K562 (cell line): Measurements from ENCODE around the gene HOXC4. TPM values are rescaled to one million over a fixed set of nuclear protein-coding genes. Genes with fewer than 3 reads are reported as not detected.

ENCODE experiments used
- BCL6 ChIP-seq: fragments of 250-450 bp; sonication (Bioruptor Pico); IDR thresholded peaks from 2 replicates; pipeline ENCODE4 v1.4.0; 2020
- CXXC5 ChIP-seq: fragments of 250-450 bp; sonication (Bioruptor Pico); IDR thresholded peaks from 2 replicates; pipeline ENCODE4 v1.8.0; 2022; ENCODE audit warnings: inconsistent platforms, mild to moderate bottlenecking, moderate library complexity
- HDAC3 ChIP-seq: fragments of 450-650 bp; IDR thresholded peaks from 2 replicates; pipeline ENCODE4 v1.6.1; 2018; ENCODE audit warnings: borderline replicate concordance, mild to moderate bottlenecking, moderate library complexity; ENCODE audit not compliant: partially characterized antibody
- KAT8 ChIP-seq: fragments of 450-650 bp; IDR thresholded peaks from 2 replicates; pipeline ENCODE4 v1.6.1; 2016; ENCODE audit warnings: low read depth, mild to moderate bottlenecking
- MTA1 ChIP-seq: fragments of 450-650 bp; IDR thresholded peaks from 2 replicates; pipeline ENCODE4 v1.6.1; 2017; ENCODE audit warnings: borderline replicate concordance
- MTA3 ChIP-seq: fragments of 450-650 bp; formaldehyde crosslinking; IDR thresholded peaks from 2 replicates; pipeline ENCODE4 v1.6.1; 2017; ENCODE audit warnings: mild to moderate bottlenecking, borderline replicate concordance
- SUPT5H ChIP-seq: fragments of 450-650 bp; IDR thresholded peaks from 2 replicates; pipeline ENCODE4 v1.6.1; 2016
- ZBTB7A ChIP-seq: IDR thresholded peaks from 2 replicates; pipeline ENCODE4 v1.6.1; 2011; ENCODE audit warnings: low read depth, mild to moderate bottlenecking, low read length, moderate library complexity, borderline replicate concordance; ENCODE audit not compliant: control insufficient read depth
- polyA plus RNA-seq, 8 experiments: library from polyadenylated mRNA; depleted of rRNA in 4 of 8; stranded (reverse) in 5 of 8; unstranded in 3 of 8; fragments of >200 nt; fragmentation: Nextera tagmentation in 2 of 8; fragmentation: Illumina TruSeq in 1 of 8; extraction: Ambion mirVana in 2 of 8; extraction: Trizol in 1 of 8; gene quantifications; 2 replicates each; pipeline versions ENCODE4 v1.2.1 to v1.2.3, GENCODE V29; 2011 to 2014; ENCODE audit warnings: inconsistent platforms in 1 of 8, missing spikeins in 1 of 8
- total RNA-seq, 7 experiments: library from RNA; depleted of rRNA in 6 of 7; stranded (reverse); fragments of >200 nt in 6 of 7; fragmentation: Illumina TruSeq in 2 of 7; extraction: Trizol in 2 of 7; gene quantifications; 2 replicates each; pipeline versions ENCODE4 v1.2.1 to v1.2.3, GENCODE V29; 2011 to 2021; ENCODE audit warnings: low replicate concordance in 1 of 7
- TF ChIP-seq, protein P1 (sequence below), 2 experiments: fragments of 150-350 bp in 1 of 2; IDR thresholded peaks; 2 replicates each; pipeline ENCODE4 v1.6.1; 2012 to 2016; ENCODE audit warnings: low read depth in 2 of 2, low read length in 2 of 2, mild to moderate bottlenecking in 1 of 2, moderate library complexity in 1 of 2
- TF ChIP-seq, protein P2 (sequence below): fragments of 250-450 bp; sonication (Bioruptor Pico); IDR thresholded peaks from 2 replicates; pipeline ENCODE4 v1.8.0; 2022; ENCODE audit warnings: inconsistent platforms, mild to moderate bottlenecking, moderate library complexity, borderline replicate concordance
- TF ChIP-seq, protein P3 (sequence below): conservative IDR thresholded peaks from 2 replicates; pipeline ENCODE4 v1.6.1; 2011; ENCODE audit warnings: low read depth, mild to moderate bottlenecking, low read length; ENCODE audit not compliant: control insufficient read depth
- TF ChIP-seq, protein P4 (sequence below): fragments of 450-650 bp; IDR thresholded peaks from 2 replicates; pipeline ENCODE4 v1.6.1; 2016; ENCODE audit warnings: low read depth

HOXC4 gene
- total and polyA plus RNA-seq, 9 of the 15 experiments (the other 6 are each of a cell fraction or from before 2014, with no cell fraction given), result 0.06 to 1.5 (median 0.44) TPM; not detected in 1

DNA sequence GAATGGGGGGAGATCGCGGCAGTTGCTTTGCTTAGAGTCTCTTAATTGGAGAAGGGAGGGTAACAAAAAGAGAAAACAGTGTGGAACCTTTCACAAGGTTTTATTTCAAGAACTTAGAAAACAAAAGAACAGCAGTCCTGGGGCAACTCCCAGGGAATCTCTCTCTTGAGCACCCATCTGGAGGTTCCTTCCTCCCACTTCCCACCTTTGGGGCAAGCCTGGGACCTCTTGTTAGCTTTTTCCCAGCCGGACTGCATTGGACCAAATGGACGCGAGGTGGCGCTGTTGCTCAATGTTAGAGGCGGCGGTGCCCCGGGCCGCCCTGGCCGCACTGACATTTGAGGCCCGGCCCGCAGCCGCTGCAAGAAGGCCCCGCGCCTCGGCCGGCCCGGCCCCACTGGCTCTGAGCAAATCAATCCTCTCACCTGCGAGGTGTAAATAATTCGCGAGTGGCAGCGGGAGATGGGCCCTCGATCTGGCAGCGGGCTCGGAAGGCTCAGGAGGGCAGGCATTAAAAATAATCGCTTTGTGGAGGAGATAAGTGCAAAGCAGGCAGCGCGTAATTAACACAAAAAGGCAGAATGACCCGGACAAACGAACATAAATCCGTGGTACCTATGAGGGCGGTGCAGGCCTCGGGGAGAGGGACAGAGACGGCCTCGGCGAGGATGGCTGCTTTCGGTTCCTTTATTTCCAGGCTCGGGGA, 47.6 kb upstream of the HOXC4 start (continued):
- TF ChIP-seq, protein P1, sequence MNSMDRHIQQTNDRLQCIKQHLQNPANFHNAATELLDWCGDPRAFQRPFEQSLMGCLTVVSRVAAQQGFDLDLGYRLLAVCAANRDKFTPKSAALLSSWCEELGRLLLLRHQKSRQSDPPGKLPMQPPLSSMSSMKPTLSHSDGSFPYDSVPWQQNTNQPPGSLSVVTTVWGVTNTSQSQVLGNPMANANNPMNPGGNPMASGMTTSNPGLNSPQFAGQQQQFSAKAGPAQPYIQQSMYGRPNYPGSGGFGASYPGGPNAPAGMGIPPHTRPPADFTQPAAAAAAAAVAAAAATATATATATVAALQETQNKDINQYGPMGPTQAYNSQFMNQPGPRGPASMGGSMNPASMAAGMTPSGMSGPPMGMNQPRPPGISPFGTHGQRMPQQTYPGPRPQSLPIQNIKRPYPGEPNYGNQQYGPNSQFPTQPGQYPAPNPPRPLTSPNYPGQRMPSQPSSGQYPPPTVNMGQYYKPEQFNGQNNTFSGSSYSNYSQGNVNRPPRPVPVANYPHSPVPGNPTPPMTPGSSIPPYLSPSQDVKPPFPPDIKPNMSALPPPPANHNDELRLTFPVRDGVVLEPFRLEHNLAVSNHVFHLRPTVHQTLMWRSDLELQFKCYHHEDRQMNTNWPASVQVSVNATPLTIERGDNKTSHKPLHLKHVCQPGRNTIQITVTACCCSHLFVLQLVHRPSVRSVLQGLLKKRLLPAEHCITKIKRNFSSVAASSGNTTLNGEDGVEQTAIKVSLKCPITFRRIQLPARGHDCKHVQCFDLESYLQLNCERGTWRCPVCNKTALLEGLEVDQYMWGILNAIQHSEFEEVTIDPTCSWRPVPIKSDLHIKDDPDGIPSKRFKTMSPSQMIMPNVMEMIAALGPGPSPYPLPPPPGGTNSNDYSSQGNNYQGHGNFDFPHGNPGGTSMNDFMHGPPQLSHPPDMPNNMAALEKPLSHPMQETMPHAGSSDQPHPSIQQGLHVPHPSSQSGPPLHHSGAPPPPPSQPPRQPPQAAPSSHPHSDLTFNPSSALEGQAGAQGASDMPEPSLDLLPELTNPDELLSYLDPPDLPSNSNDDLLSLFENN (IDR thresholded peaks at IDR 0.05; ENCODE audit: low read depth in 2 of 2, low read length in 2 of 2), result no peak
- TF ChIP-seq, protein P2, sequence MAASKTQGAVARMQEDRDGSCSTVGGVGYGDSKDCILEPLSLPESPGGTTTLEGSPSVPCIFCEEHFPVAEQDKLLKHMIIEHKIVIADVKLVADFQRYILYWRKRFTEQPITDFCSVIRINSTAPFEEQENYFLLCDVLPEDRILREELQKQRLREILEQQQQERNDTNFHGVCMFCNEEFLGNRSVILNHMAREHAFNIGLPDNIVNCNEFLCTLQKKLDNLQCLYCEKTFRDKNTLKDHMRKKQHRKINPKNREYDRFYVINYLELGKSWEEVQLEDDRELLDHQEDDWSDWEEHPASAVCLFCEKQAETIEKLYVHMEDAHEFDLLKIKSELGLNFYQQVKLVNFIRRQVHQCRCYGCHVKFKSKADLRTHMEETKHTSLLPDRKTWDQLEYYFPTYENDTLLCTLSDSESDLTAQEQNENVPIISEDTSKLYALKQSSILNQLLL, result no peak
- TF ChIP-seq CXXC5 (CRISPR knock-in tag), result peak; percentile 52; the same call in 1 of the 2 replicates
- TF ChIP-seq, protein P3, sequence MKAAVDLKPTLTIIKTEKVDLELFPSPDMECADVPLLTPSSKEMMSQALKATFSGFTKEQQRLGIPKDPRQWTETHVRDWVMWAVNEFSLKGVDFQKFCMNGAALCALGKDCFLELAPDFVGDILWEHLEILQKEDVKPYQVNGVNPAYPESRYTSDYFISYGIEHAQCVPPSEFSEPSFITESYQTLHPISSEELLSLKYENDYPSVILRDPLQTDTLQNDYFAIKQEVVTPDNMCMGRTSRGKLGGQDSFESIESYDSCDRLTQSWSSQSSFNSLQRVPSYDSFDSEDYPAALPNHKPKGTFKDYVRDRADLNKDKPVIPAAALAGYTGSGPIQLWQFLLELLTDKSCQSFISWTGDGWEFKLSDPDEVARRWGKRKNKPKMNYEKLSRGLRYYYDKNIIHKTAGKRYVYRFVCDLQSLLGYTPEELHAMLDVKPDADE, result no peak
- TF ChIP-seq, protein P4, sequence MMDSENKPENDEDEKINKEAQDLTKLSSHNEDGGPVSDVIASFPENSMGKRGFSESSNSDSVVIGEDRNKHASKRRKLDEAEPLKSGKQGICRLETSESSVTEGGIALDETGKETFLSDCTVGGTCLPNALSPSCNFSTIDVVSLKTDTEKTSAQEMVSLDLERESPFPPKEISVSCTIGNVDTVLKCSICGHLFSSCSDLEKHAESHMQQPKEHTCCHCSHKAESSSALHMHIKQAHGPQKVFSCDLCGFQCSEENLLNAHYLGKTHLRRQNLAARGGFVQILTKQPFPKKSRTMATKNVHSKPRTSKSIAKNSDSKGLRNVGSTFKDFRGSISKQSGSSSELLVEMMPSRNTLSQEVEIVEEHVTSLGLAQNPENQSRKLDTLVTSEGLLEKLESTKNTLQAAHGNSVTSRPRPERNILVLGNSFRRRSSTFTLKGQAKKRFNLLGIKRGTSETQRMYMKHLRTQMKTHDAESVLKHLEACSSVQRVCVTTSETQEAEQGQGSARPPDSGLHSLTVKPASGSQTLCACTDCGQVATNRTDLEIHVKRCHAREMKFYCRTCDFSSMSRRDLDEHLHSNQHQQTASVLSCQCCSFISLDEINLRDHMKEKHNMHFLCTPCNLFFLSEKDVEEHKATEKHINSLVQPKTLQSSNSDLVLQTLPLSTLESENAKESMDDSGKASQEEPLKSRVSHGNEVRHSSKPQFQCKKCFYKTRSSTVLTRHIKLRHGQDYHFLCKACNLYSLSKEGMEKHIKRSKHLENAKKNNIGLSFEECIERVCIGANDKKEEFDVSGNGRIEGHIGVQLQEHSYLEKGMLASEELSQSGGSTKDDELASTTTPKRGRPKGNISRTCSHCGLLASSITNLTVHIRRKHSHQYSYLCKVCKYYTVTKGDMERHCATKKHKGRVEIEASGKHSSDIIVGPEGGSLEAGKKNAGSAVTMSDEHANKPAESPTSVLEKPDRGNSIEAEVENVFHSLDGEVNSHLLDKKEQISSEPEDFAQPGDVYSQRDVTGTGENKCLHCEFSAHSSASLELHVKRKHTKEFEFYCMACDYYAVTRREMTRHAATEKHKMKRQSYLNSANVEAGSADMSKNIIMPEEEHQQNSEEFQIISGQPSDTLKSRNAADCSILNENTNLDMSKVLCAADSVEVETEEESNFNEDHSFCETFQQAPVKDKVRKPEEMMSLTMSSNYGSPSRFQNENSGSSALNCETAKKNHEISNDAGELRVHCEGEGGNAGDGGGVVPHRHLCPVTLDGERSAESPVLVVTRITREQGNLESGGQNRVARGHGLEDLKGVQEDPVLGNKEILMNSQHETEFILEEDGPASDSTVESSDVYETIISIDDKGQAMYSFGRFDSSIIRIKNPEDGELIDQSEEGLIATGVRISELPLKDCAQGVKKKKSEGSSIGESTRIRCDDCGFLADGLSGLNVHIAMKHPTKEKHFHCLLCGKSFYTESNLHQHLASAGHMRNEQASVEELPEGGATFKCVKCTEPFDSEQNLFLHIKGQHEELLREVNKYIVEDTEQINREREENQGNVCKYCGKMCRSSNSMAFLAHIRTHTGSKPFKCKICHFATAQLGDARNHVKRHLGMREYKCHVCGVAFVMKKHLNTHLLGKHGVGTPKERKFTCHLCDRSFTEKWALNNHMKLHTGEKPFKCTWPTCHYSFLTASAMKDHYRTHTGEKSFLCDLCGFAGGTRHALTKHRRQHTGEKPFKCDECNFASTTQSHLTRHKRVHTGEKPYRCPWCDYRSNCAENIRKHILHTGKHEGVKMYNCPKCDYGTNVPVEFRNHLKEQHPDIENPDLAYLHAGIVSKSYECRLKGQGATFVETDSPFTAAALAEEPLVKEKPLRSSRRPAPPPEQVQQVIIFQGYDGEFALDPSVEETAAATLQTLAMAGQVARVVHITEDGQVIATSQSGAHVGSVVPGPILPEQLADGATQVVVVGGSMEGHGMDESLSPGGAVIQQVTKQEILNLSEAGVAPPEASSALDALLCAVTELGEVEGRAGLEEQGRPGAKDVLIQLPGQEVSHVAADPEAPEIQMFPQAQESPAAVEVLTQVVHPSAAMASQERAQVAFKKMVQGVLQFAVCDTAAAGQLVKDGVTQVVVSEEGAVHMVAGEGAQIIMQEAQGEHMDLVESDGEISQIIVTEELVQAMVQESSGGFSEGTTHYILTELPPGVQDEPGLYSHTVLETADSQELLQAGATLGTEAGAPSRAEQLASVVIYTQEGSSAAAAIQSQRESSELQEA, result no peak
- no peak for TF ChIP-seq MTA1
- no peak for TF ChIP-seq BCL6 (CRISPR knock-in tag)
- no peak for TF ChIP-seq HDAC3
- no peak for TF ChIP-seq SUPT5H
- TF ChIP-seq ZBTB7A, result no peak
- peak; percentile 17; the same call in 1 of the 2 replicates for TF ChIP-seq MTA3
- TF ChIP-seq KAT8, result no peak
